Right atrium auricular region (tissue), 2 donors: Measurements from ENCODE around the gene ARMC12. TPM values are rescaled to one million over a fixed set of nuclear protein-coding genes. Genes with fewer than 3 reads are reported as not detected.
"Not testable (repeated sequence)": the region's sequence is repeated elsewhere in the genome, so short reads cannot be mapped to it uniquely, and the experiment has no call there.

ENCODE experiments used
- DNase-seq: peaks from one replicate; pipeline ENCODE4 v3.0.0-alpha.2; 2019; ENCODE audit warnings: low spot score
- H3K27ac ChIP-seq, 2 donors: fragments of 200-600 bp; sonication (generic); 1 replicate in 1 of 2; 2 replicates in 1 of 2; pipeline ENCODE4 v1.5.1; 2016 to 2019
- H3K27me3 ChIP-seq, 2 donors: fragments of 200-600 bp; sonication (generic); one replicate each; pipeline versions ENCODE4 v1.5.1 to v1.6.0; 2017 to 2019
- H3K36me3 ChIP-seq: fragments of 200-600 bp; sonication (generic); one replicate; pipeline ENCODE4 v1.5.1; 2016
- H3K4me1 ChIP-seq, 2 donors: fragments of 200-600 bp; sonication (generic); one replicate each; pipeline versions ENCODE4 v1.5.1 to v1.6.0; 2017 to 2019
- H3K4me3 ChIP-seq, 2 donors: fragments of 200-600 bp; sonication (generic); 1 replicate in 1 of 2; 2 replicates in 1 of 2; pipeline ENCODE4 v1.5.1; 2017 to 2019; ENCODE audit warnings: mild to moderate bottlenecking in 1 of 2, moderate library complexity in 1 of 2
- H3K9me3 ChIP-seq, 2 donors: fragments of 200-600 bp; sonication (generic); one replicate each; pipeline ENCODE4 v1.5.1; 2019
- CTCF ChIP-seq, 2 donors: fragments of 200-600 bp; sonication (generic); IDR thresholded peaks; one replicate each; pipeline ENCODE4 v1.5.1; 2019; ENCODE audit warnings: antibody characterized with exemption in 2 of 2
- total RNA-seq, 2 donors: library from RNA; depleted of rRNA; stranded (reverse); fragments of >200 nt; gene quantifications; one replicate each; pipeline ENCODE4 v1.1.0, GENCODE V29; 2016

Gene ARMC12
- total RNA-seq, 2 donors from 2014 or later: 0.39 TPM; not detected in 1

- Histone ChIP-seq H3K27me3 (no peaks in the 10 kb centered on the region), H3K4me1 (peaks cover 2 to 75% of the 10 kb centered on the region in 2 donors), H3K27ac (peak overlapping the region; percentile 100), H3K9me3 (no peaks in the 10 kb centered on the region), H3K4me3 (no peak overlapping the region), H3K36me3 (no peaks in the 10 kb centered on the region)
- TF ChIP-seq CTCF (IDR thresholded peaks at IDR 0.05): no peak
- DNase-seq: no peak
Measured at GRCh38 chr6:35733633-35734032, 3.2 kb upstream of the ARMC12 start.

DNA sequence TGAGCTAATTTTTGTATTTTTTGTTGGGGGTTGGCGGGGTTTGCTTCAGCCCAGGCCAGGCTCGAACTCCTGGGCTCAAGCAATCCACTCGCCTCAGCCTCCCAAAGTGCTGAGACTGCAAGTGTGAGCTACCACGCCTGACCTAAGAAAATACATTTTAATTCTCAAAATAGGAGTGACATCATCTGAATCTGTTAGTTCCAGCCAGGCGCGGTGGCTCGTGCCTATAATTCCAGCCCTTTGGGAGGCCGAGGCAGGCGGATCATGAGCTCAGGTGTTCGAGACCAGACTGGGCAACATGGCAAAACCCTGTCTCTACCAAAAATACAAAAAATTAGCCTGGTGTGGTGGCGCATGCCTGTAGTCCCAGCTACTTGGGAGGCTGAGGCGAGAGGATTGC is 2.5 kb upstream of the ARMC12 start:
- Histone ChIP-seq H3K4me1 (peaks cover 2 to 68% of the 10 kb centered on the region in 2 donors), H3K27ac (peak overlapping the region in 1 of 2 donors; percentile 100)
- H3K27me3 ChIP-seq: not testable (repeated sequence)

GRCh38 chr6:35735452-35735851 is 1.4 kb upstream of the ARMC12 start:
- Histone ChIP-seq H3K27me3 (no peaks in the 10 kb centered on the region), H3K9me3 (no peaks in the 10 kb centered on the region), H3K4me3 (no peak overlapping the region), H3K4me1 (peaks cover 2 to 57% of the 10 kb centered on the region in 2 donors), H3K27ac (peak overlapping the region in 1 of 2 donors; percentile 22), H3K36me3 (no peaks in the 10 kb centered on the region)
- no peak for DNase-seq
- no peak for TF ChIP-seq CTCF (IDR thresholded peaks at IDR 0.05)

More for the DNA sequence above, 2.5 kb upstream of the ARMC12 start:
- H3K9me3 ChIP-seq, H3K36me3 ChIP-seq, H3K4me3 ChIP-seq, DNase-seq: not testable (repeated sequence)

- Histone ChIP-seq H3K27ac (peak overlapping the region in 1 of 2 donors; percentile 10), H3K9me3 (no peaks in the 10 kb centered on the region), H3K4me1 (peaks cover 2 to 49% of the 10 kb centered on the region in 2 donors), H3K4me3 (no peak overlapping the region), H3K27me3 (no peaks in the 10 kb centered on the region), H3K36me3 (no peaks in the 10 kb centered on the region)
- peak; percentile 82 for DNase-seq
- peak; percentile 88 to 93 for TF ChIP-seq CTCF (IDR thresholded peaks at IDR 0.05)
Measured at GRCh38 chr6:35736253-35736894, 458 bp upstream of the ARMC12 start.

DNA sequence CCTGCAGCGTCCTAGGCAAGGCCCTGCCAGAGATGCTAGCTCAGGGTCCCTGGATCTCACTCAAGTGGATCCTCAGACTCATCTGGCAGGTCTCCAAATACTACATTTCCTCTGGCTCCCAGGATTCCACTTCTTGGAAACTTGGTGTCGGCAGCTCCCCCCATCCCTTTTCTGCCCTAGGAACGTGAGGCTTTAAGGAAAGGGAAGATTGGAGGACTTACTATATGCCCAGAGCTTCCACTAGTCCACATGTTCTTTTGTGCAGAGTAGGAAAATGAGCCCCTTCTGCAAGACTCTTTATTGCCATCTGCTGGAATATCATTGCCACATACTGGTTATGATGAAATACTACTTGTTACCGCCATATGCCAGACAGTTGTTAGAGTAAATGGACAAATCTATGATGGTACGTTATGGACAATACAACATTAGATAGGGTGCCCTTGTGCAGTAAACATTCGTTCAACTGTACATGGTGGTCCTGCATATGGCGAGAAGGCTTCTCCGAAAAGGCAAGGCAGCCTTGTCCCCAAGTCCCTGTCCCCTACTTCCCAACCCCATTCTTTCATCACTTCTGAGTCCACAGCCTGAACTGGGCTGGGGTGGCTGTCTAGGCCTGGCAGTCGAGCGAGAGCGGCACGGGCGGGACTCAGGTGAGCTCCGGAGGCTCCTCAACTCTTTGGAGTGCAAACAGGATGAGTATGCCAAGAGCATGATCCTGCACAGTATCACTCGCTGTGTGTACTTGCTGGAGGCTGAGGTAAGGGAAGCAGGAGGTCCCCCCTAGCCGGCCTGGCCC is 780 bp downstream of the ARMC12 start:
- no peaks in the 10 kb centered on the region for H3K9me3 ChIP-seq
- TF ChIP-seq CTCF (IDR thresholded peaks at IDR 0.05): peak; percentile 83 to 94
- H3K4me3 ChIP-seq: no peak overlapping the region
- H3K4me1 ChIP-seq: peaks cover 2 to 42% of the 10 kb centered on the region in 2 donors
- no peak for DNase-seq
- H3K27ac ChIP-seq: peak overlapping the region in 1 of 2 donors; percentile 10
- no peaks in the 10 kb centered on the region for H3K36me3 ChIP-seq
- no peaks in the 10 kb centered on the region for H3K27me3 ChIP-seq
